ENCODE measurements around the gene KIAA1755.

The KIAA1755 gene

GRCh38 chr20:38260378-38261053, at the start of gene KIAA1755:
TSS of gene KIAA1755 (minus strand) at chr20:38260735. CDS start at chr20:38260500, 235 bp downstream.
- peak; percentile 64 for DNase-seq

- DNase-seq, result no peak
These were observed 47.9 kb upstream of the KIAA1755 start for GRCh38 chr20:38308447-38308846.

- no peak for DNase-seq
These were observed 47.5 kb upstream of the KIAA1755 start for GRCh38 chr20:38308047-38308438.

DNA sequence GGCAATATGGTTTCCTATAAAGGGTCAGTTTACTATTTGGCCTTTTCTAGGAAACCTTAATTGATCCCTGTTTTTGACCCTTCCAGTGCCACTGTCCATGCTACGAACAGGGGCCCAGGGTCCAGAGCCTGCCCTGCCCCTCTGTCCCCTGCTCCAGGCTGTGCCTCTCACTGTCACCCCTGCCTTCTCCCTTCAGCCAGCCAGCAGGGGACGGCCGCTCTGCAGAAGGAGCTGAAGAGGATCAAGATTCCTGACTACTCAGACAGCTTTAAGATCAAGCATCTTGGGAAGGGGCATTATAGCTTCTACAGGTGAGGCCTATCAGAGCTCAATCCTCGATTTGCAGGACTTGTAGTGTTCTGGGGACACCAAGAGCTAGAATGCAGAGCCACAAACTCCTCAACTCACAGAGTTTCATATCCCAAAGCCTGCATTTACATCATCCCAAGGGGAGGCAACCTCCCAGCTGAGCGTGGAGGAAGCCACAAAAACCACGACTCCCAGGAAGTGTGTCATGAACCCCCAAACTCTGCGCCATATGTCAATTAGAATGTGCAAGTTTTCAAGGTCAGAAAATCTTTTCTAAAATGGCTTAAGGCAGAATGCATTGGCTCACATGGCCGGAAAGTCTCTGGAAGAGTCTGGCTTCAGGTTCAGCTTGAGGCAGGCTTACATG, 47.0 kb upstream of the KIAA1755 start:
- DNase-seq, result no peak

GRCh38 chr20:38306379-38306778, 45.8 kb upstream of the KIAA1755 start:
- DNase-seq, result no peak

- no peak for DNase-seq
These were observed 45.0 kb upstream of the KIAA1755 start for GRCh38 chr20:38305541-38305940.

- DNase-seq, result no peak
These were observed 44.4 kb upstream of the KIAA1755 start for GRCh38 chr20:38304845-38305447.

GRCh38 chr20:38303908-38304379, 43.4 kb upstream of the KIAA1755 start, which contains the start of gene BPI:
TSS of gene BPI (plus strand) at chr20:38304156. CDS start at chr20:38304224, 68 bp downstream.
- DNase-seq, result peak; percentile 84

DNA sequence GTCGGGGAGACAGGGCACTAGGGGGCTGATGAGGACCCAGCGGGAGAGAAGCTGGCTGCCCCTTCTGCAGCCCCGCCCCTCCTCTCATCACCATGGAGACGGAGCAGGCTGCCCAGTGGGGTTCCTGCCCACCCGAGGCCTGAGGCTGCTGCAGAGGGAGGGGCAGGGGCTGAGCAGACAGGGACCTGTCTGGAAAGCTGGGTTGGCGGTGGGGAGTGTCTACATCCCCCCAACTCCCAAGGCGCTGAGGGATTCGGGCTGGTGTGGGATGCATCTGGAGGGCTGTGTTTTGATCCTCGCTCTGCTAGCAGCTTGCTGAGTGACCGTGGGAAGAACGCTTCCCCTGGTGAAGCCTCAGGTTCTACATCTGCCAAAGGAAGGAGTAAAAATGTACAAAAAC, 42.3 kb upstream of the KIAA1755 start:
- peak; percentile 45 for DNase-seq

DNA sequence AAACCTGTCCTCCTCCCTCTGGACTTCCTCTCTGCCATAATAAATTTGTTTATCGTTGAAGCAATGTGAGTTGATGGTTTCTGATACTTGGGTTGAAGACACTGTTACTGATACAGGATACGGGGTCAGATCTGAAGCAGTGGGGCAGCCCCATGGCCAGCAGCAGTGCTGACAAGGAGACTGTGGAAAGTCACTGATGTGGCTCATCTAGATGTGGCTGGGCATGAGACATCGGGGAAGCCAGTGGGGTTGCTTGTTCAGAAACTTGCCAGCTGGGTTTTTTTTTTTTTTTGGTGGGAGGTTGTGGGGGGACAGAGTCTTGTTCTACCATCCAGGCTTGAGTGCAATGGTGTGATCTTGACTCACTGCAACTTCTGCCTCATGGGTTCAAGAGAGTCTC, 40.8 kb upstream of the KIAA1755 start:
- DNase-seq, result no peak

DNA sequence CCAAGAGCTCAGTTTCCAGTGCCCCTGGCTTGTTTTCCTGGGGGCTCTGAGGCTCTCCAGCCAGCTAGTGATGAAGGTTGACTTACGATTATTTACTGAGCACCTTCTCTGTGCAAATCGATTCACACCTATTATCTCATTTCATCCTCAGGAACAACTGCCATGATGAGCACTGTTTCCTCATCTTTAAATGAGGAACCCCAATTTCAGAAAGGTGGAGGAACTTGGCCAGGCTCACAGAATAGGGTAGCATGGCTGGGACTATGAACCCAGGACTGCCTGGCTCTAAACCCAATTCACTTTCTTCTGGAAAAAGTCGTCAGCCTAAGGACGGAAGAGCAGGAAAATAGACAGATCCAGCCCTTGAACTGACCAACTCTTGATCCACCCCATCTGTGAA, 39.9 kb upstream of the KIAA1755 start:
- no peak for DNase-seq

DNA sequence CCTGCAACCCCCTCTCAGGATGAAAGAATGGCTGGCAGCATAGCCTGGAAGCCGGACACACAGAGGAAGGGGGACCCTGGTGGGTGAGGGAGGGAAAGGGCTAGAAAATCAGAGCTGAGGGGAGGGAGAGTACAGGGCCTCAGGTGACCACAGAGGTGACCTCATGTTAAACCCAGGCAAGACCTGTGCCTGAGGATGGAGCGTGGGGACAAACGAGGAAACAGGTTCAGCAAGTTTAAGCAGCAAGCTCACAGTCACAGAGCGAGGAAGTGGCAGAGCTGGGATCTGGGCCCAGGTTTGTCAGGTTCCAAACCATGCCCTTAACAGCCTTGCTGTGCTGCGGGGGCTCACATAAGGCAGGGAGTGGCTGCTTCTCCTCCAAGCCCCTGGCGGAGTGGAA, 39.4 kb upstream of the KIAA1755 start:
- DNase-seq, result no peak

DNA sequence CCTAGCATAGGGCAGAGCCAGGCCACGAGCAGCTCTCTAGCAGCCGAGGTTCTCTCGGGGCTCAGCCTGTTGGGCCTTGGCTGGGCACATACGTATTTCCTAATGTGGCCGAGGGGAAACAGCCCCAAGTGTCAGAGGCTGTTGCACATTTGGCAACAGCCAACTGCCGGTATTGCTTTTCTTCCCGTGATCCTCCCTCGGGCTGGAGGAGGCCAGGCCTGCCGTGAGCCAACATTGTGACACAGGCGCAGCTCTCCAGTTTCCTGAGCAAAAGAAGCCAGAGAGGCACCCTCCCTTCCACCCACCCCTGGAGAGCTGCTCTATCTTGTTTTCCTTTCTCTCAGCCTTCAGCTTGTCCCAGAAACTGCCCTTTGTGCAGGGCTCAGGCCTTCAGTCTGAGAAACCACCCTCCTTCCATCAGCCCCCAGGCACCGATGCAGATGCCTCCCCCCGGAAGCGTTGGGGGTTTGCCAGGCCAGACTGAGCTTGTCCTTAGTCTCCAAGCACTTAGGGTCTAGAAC, 38.3 kb upstream of the KIAA1755 start:
- DNase-seq, result peak; percentile 85

GRCh38 chr20:38297916-38298674, 37.6 kb upstream of the KIAA1755 start:
- DNase-seq, result no peak

- DNase-seq, result no peak
These were observed 35.9 kb upstream of the KIAA1755 start for GRCh38 chr20:38296433-38296832.

GRCh38 chr20:38295811-38296210, 35.3 kb upstream of the KIAA1755 start:
- no peak for DNase-seq

GRCh38 chr20:38294076-38294591, 33.6 kb upstream of the KIAA1755 start:
- no peak for DNase-seq

- DNase-seq, result no peak
These were observed 33.0 kb upstream of the KIAA1755 start for GRCh38 chr20:38293491-38294065.

DNA sequence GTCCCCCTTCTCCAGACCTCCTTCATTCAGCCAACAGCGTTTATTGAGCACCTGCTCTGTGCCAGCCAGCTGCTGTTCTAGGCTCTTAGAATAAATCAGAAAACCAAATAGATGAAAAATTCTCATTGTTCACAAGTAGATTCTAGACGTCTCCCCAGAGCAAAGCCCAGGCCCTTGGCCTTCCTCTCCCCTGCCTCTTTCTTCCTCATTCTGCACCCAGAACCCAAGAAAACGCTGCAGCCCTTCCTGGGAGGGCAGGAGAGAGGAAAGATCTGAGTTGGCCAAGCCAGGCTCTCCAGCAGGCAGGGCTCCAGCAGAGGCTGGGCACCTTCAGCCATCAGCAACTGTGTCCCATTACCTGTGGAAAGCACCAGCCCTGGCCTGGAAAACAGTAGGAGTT, 31.4 kb upstream of the KIAA1755 start:
- no peak for DNase-seq

DNA sequence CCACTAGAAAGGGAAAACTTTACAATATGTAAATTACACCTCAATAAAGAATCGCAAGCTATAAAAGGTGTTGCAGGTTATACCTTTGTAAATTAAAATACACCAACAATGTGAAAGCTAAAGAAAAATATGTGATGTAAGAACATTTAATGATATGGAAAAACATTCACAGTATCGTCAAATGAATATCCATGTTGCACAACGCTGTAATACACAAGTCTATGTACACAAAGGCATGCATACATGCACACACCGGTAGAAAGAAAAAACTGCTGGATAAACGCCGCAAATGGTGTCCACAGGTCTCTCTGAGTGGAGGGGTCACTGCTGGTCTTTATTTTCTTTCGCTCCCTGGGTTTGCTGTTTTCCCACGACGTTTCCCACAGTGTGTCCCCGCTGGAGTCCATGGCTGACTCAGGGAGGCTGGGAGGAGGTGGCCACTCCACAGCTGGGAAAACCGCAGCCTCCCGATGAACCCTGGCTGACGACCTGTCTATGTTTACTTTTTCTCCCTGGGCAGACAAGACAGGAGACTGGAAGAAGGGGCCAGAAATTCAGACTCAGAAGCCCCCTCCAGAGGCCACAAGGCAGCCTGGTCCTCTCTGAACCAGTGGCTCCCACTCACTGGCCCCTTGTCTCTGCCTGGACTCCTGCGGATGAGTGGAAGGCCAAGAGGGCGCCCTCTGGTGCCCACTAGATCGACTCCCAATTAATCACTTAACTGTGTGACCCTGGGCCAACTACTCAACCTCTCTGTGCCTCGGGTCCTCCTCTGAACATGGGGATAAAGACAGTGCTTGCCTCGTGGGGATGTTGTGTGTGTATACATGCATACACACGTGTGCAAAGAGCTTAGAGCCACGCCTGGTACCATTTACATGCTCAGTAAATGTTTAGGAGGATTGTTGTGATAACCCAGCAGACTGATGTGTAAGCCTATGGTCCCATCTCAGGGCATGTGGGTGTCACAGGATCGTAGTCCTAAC, 30.6 kb upstream of the KIAA1755 start:
- peak; percentile 56 for DNase-seq
